ENCODE measurements around the gene TPP1. TPM values are rescaled to one million over a fixed set of nuclear protein-coding genes. Genes with fewer than 3 reads are reported as not detected.

Gene TPP1
- total and polyA plus RNA-seq, 4 donors: 52.8 to 108 (median 86.5) TPM

DNA sequence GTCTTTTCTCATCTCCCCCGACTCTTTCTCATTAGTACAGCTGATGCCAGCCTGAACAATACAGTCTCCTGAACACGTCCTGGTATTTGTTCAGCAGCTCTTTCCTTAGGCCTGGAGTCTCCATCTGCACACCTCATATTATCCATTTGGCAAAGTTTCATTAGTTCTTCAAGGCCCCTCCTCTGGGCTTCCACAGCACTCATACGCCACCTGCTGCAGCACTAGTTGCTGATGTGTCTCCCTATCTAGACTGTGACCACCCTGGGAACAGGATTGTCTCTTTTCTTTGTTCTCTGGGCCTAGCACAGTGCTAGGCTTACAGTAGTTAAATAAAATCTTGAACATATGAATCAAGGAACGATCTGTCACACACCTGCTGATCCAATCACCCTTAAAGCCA, 19.2 kb upstream of the TPP1 start:
- Histone ChIP-seq H3K9ac (ENCODE audit: low read depth in 1 of 2, low read length in 2 of 2) (no peak overlapping the region), H3K9me3 (ENCODE audit: control insufficient read depth in 4 of 4, low read length in 3 of 4) (no peaks in the 10 kb centered on the region), H3K4me1 (ENCODE audit: control insufficient read depth in 4 of 4, insufficient read depth in 4 of 4, low read length in 3 of 4) (peaks cover 3 to 42% (median 27%) of the 10 kb centered on the region in 4 donors), H3K4me3 (ENCODE audit: low read depth in 1 of 3, low read length in 3 of 3) (no peak overlapping the region), H3K36me3 (ENCODE audit: control insufficient read depth in 4 of 4, insufficient read depth in 3 of 4, low read depth in 1 of 4, low read length in 3 of 4) (no peaks in the 10 kb centered on the region), H3K27ac (ENCODE audit: low read depth in 1 of 2, low read length in 2 of 2) (peak overlapping the region in 1 of 2 donors; percentile 7), H3K27me3 (ENCODE audit: control insufficient read depth in 4 of 4, insufficient read depth in 4 of 4, low read length in 3 of 4) (no peaks in the 10 kb centered on the region)
- no peak for TF ChIP-seq TAF1 (conservative IDR thresholded peaks at IDR 0.05)
- TF ChIP-seq JUND (IDR thresholded peaks at IDR 0.05): no peak
- TF ChIP-seq ZBTB33 (IDR thresholded peaks at IDR 0.05): no peak
- TF ChIP-seq, protein P1, sequence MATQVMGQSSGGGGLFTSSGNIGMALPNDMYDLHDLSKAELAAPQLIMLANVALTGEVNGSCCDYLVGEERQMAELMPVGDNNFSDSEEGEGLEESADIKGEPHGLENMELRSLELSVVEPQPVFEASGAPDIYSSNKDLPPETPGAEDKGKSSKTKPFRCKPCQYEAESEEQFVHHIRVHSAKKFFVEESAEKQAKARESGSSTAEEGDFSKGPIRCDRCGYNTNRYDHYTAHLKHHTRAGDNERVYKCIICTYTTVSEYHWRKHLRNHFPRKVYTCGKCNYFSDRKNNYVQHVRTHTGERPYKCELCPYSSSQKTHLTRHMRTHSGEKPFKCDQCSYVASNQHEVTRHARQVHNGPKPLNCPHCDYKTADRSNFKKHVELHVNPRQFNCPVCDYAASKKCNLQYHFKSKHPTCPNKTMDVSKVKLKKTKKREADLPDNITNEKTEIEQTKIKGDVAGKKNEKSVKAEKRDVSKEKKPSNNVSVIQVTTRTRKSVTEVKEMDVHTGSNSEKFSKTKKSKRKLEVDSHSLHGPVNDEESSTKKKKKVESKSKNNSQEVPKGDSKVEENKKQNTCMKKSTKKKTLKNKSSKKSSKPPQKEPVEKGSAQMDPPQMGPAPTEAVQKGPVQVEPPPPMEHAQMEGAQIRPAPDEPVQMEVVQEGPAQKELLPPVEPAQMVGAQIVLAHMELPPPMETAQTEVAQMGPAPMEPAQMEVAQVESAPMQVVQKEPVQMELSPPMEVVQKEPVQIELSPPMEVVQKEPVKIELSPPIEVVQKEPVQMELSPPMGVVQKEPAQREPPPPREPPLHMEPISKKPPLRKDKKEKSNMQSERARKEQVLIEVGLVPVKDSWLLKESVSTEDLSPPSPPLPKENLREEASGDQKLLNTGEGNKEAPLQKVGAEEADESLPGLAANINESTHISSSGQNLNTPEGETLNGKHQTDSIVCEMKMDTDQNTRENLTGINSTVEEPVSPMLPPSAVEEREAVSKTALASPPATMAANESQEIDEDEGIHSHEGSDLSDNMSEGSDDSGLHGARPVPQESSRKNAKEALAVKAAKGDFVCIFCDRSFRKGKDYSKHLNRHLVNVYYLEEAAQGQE (IDR thresholded peaks at IDR 0.05): no peak
- no peak for TF ChIP-seq GABPA (IDR thresholded peaks at IDR 0.05 in 1 of 2, conservative IDR thresholded peaks at IDR 0.05 in 1 of 2)
- TF ChIP-seq EGR1 (IDR thresholded peaks at IDR 0.05; ENCODE audit: low read depth in 2 of 2): no peak
- TF ChIP-seq YY1 (IDR thresholded peaks at IDR 0.05): no peak
- TF ChIP-seq HNF4A (conservative IDR thresholded peaks at IDR 0.05): no peak
- no peak for TF ChIP-seq CTCF (IDR thresholded peaks at IDR 0.05; ENCODE audit: low read depth, low read length, missing input control)
- no peak for TF ChIP-seq ATF3 (IDR thresholded peaks at IDR 0.05)
- TF ChIP-seq, protein P2, sequence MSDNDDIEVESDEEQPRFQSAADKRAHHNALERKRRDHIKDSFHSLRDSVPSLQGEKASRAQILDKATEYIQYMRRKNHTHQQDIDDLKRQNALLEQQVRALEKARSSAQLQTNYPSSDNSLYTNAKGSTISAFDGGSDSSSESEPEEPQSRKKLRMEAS (IDR thresholded peaks at IDR 0.05): no peak
- TF ChIP-seq FOXA1 (IDR thresholded peaks at IDR 0.05): no peak
- TF ChIP-seq SP1 (IDR thresholded peaks at IDR 0.05): no peak
- TF ChIP-seq FOXA2 (IDR thresholded peaks at IDR 0.05): no peak
- no peak for TF ChIP-seq HNF4G (IDR thresholded peaks at IDR 0.05)
- no peak for TF ChIP-seq RAD21 (IDR thresholded peaks at IDR 0.05)
- TF ChIP-seq RXRA (IDR thresholded peaks at IDR 0.05): no peak
- DNase-seq (ENCODE audit: low spot score): no peak
- WGBS: 79% methylated on average over 4 of the region's 4 CpGs

Measured in liver (tissue), 9 donors.